Left forelimb (tissue), 1 donor: ENCODE results near the gene MYBPC3.

ENCODE experiments used
- DNase-seq: peaks from one replicate; pipeline ENCODE4 v3.0.0-alpha.2; 2018; ENCODE audit warnings: low spot score

The MYBPC3 gene

DNA sequence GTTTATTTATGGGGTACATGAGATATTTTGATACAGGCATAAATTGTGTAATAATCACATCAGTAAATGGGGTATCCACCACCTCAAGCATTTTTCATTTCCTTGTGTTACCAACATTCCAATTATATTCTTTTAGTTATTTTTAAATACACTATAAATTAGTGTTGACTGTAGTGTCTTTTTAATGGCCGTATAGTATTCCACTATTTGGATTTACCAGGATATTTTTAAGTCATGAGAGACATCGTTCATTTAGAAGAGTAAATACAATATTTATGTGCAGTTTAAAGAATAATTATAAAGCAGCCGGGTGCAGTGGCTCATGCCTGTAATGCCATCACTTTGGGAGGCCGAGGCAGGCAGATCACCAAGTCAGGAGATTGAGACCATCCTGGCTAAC lies 32.0 kb upstream of the MYBPC3 start:
- DNase-seq, result no peak

DNA sequence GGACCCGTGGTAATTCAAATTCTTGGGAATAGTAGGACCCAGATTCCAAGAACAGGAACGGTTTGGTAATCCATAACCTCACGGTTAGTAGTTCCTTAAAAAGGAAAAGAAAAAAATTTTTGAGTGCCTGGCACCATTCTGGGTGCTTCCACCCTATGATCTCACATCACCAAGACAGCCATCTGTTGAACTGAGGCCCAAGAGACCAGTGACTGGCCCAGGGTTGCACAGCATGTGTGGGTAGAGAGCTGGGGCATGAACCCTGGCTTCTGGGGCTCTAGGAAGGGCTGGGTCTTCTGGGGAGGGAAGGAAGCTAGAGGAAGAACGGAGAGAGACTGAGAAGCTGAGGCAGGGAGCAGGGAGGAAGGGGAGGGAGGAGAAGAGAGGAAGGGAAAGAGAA lies 30.6 kb upstream of the MYBPC3 start:
- DNase-seq, result no peak

DNA sequence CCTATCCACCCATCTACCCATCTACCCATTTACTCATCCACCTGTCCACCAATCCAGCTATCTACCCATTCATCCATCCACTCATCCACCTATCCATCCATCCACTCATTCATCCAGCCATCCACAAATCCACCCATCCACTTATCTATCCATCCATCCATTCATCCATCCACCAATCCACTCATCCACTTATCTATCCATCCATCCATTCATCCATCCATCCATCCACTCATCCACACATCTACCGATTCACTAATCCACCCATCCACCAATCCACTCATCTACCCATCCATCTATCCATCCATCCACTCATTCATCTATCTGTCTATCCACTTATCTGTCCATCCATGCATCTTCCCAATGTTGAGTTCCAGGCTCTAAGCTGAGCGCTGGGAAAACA lies 27.6 kb upstream of the MYBPC3 start:
- DNase-seq, result no peak

DNA sequence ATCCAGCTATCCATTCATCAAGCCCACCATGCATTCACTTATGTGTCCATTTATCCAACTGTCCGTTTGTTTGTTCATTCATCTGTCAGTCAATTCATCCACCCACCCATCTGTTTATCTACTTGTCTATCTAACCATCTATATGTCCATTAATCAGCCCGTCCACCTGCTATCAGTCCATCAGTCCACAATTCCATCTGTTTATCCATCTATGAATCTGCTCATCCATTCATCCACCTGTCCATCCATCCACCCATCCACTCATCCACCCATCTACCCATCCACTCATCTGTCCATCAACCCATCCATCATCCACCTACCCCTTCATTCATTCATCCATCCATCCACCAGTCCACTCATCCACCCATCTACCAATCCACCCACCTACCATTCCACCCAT lies 26.8 kb upstream of the MYBPC3 start:
- no peak for DNase-seq

GRCh38 chr11:47378836-47379170 lies 26.3 kb upstream of the MYBPC3 start:
- DNase-seq, result no peak

- no peak for DNase-seq
Measured at GRCh38 chr11:47378010-47378835, 25.7 kb upstream of the MYBPC3 start, which contains the start of gene SPI1. Gene SPI1 (minus strand): TSS chr11:47378547. CDS start chr11:47378353, 194 bp downstream.

DNA sequence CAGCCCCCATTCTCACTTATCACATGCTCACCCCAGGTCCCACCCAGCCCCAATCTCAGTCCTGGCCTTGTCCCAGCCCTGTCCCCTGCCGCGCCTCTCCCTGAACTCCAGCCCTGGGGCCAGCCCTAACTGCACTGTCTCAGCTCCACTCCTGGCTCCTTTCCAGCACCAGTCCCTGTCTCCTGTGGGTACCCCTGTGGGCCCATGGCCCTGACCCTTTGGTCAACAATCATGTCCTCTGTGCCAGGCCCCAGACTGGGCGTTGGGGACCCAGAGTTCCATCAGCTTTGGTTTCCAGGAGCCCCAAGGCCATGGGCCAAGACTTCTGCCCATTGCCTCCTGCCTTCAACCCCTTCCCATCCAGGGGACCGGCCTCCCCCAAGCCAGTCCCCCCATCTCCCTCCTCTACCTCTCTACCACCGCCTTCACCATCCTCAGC lies 25.1 kb upstream of the MYBPC3 start:
- no peak for DNase-seq

GRCh38 chr11:47376525-47377371 lies 24.2 kb upstream of the MYBPC3 start:
- DNase-seq, result no peak

DNA sequence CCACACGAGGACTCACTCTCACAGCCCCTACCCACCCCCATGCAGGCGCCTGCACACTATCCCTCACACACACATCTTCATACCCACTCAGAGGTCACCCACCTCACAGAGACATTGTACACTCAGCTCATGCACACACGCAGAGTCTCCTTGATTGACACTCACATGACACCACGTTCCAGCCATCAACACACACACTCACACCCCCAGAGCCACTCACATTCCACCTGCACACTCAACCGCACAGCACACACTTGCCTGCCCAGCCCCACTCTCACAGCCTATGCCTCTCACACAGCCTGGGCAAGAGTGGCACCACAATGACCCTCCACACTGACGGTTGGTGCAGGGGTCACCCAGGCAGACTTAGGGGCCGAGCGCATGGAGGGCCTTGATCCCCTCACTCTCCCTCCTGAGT lies 23.6 kb upstream of the MYBPC3 start:
- no peak for DNase-seq

DNA sequence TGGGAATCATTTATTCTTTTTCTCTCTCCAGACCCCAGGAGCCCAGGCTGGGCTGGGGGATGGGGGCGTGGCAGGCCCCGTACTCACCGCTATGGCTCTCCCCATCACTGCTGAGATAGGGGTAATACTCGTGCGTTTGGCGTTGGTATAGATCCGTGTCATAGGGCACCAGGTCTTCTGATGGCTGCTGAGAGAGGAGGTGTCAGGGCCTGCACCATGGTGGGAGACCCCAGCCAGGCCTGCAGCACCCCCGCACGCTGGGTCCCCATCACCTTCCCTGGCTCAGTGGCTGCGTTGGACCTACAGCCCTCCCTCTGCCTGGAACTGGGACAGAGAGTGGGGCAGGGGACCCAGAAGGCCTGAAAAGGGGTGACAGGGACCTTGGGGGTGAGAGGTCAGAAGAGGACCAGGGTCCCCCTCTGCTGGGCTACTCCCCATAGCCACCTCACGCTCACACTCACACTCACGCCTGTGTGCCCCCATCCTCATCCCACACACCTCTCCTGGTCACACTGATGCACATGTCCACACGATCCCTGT lies 23.1 kb upstream of the MYBPC3 start:
- DNase-seq, result no peak

DNA sequence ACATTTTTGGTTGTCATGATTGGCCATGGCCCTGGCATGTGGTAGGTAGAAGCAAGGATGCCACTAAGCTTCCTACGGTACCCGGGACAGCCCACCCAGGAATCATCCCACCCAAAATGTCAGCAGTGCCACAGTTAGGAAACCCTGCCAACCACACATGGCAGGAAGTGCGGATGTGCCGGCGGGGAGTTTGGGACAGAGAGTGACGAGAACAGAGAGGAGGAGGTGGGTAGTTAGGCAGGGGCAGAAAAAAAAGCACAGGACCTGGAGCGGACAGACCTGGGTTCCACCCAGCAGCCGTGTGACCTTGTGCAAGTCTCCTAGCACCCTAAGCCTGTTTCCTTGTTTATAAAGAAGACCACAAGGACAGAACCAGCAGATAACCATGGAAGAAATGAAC lies 22.5 kb upstream of the MYBPC3 start:
- no peak for DNase-seq

DNA sequence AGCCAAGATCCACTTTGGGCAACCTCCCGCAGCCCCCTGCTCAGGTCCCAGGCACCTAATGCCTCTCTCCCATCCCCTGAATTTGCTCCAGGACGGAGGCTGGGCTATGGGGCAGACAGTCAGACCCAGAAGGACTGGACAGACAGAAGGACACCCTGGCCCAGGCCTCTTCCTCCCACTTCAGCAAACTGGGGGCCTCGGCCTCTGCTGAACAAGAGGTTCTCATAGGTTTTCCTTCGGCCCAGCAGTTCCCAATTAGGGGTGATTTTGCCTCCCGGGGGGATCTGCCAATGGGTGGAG lies 22.2 kb upstream of the MYBPC3 start:
- peak; percentile 53 for DNase-seq

DNA sequence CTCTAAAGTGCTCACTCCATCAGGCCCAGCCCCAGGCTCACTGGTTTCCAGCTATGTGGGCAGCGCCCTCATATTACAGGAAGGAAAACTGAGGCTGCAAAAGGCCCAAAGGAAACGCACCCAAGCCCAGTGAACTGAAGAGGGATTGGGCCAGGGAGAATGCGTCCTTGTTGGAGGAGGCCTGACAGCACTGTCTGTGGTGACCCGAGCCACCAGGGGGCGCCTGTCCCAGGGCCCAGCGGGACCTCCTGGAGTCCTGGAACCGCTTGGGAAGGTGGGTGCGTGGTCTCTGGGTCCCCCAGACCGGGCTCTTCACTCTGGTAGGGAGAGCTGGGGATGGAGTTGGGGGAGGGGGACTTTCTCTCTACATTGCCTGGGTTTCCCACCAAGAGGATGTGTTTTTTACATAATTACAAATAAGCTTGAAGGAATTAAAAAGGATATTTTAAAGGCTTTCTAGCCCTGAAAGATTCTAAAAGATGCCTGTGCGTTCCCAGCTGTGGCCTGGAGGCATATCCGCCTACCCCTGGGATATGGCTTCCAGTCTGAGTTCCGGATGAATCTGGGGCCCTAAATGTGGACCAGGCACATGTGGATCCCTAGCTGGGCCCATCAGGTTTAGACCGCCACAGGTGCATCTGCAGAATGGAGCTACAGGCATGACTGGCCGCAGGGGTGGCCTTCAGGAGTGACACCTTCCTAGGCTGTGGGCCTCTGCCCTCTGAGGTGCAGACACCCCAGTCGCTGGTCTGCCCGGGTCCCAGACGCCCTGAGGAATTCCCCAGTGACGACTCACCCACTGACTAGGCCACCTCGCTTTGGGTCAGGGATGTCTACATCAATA lies 21.6 kb upstream of the MYBPC3 start:
- peak; percentile 86 for DNase-seq

DNA sequence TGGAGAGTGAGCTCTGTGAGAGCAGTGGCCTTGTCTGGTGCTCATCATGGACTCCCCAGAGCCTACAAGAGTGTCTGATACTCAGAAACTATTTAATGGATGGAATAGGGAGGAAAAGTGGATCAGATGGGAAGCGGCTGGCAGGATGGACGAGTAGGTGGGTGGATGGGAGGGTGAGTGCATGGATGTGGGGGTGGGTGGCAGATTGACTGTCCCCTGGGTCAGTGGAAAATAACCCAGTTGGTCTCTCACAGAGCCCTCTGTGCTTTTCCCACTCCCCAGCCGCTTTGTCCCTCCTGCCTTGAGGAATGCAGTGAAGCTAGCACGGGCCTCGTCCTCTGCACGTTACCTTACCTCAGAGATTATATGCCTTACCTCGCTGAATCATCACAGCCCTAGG lies 19.9 kb upstream of the MYBPC3 start:
- no peak for DNase-seq

DNA sequence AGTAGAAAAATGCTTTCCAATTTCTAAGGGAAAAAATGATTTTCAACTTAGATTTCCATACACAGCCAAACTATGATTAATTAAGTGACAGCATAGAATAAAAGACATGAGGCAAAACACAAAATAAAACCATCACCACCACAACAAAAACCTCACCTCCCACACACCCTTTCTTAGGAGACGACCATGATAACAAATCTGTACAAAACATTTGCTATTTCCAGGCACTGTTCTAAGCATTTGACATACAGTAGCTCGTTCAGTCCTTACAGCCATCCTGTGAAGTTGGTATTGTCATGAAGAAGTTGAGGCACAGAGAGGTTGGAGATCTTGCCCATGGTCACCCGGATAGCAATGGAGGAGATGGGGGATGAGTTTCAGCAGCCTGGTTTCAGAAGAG lies 17.2 kb upstream of the MYBPC3 start:
- DNase-seq, result no peak

DNA sequence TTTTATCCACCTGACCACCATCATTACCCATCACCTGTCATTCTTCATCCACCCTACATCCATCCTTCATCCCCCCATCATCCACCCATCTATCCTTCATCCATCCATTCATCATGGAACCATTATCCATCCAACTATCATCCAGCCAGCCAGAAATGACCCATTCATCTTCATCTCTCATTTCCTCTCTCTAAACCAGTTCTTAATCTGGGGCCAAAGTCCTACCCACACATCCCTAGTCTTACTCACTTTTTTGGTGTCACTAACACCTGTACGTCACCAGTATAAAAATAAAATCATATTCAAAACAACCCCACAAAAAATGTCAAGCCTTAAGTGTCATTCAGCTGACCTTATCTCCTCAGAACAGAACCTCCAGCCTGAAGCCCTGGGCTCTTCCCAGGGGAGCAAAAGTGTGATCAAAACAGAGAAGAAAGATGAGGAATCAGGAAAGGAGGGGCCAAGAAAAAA lies 13.6 kb upstream of the MYBPC3 start:
- DNase-seq, result no peak

DNA sequence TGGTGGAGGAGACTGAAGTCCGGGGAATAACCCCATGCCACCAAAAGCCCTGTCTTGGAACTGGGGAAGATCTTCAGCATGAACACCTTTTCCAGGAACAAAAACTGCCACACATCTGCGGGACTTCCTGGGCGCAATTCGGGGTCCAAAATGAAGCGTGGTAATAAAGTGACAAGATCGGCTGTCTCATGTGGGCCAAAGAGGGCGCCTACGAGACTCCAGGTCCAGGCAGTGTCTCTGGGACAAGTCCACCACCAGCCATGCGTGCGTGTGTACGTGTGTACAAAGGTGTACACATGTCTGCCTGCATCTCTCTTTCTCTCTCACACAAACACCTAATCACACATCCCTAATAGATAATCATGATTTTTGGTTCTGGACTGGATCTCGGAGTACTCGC lies 8.9 kb upstream of the MYBPC3 start:
- DNase-seq, result peak; percentile 36

DNA sequence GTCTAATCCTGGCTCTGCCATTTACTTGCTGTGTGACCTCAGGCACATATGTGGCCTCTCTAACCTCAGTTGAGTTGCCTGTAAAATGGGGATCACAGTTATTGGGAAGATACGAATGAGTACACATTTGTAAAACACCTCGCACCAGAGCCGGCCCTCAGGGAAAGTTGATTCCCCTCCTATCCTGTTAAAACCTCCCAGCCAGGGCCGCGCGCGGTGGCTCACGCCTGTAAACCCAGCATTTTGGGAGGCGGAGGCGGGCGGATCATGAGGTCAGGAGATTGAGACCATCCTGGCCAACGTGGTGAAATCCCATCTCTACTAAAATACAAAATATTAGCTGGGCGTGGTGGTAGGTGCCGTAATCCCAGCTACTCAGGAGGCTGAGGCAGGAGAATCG lies 7.8 kb upstream of the MYBPC3 start:
- no peak for DNase-seq

GRCh38 chr11:47359586-47359985 lies 7.1 kb upstream of the MYBPC3 start:
- no peak for DNase-seq

GRCh38 chr11:47359162-47359561 lies 6.7 kb upstream of the MYBPC3 start:
- DNase-seq, result no peak

GRCh38 chr11:47358731-47359051 lies 6.2 kb upstream of the MYBPC3 start:
- no peak for DNase-seq

DNA sequence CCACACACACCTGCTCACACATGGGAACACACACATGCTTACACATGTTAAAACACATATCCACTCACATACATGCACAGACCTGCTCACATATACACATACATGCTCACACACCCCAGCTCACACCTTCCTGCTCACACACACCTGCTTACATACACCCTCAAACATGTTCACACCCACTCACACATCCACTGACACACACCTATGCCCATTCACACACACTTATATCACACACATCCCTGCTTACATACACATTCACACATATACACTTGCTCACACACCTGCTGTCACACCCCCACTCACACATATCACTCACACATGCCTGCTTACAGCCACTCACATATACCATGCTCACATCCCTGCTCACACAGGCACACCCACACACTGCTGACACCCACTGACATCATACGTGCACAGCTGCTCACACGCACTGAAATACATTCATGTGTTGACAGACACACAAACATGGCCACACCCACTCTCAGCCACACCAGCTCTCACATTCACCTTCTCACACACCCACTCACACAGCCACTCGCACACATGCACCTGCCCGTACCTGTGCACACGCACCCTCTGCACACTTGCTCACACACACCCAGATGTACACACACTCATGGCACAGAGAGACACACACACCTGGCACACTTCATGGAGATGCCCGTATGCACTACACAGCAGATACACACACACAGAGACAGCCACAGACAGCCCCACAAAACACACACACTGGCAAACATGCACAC lies 5.7 kb upstream of the MYBPC3 start:
- no peak for DNase-seq
